Upper lobe of left lung (tissue), 6 donors: ENCODE results near the gene THOC1. TPM values are rescaled to one million over a fixed set of nuclear protein-coding genes. Genes with fewer than 3 reads are reported as not detected.

ENCODE experiments used
- ATAC-seq, 2 donors: fragments of 200-7000 bp; cut with Tn5 transposase; one replicate each; pipeline ENCODE4 v1.9.1; 2022; ENCODE audit warnings: mild to moderate bottlenecking in 2 of 2, moderate library complexity in 2 of 2; ENCODE audit not compliant: low FRiP score in 2 of 2
- DNase-seq, 2 donors: peaks; one replicate each; pipeline ENCODE4 v3.0.0-alpha.2; 2019 to 2020
- H3K27ac ChIP-seq, 4 donors: fragments of 200-600 bp; sonication (generic); one replicate each; pipeline ENCODE4 v1.5.1; 2016 to 2019
- H3K27me3 ChIP-seq, 4 donors: fragments of 200-600 bp; sonication (generic); one replicate each; pipeline ENCODE4 v1.5.1; 2017 to 2019
- H3K36me3 ChIP-seq, 4 donors: fragments of 200-600 bp; sonication (generic); one replicate each; pipeline ENCODE4 v1.5.1; 2016 to 2019
- H3K4me1 ChIP-seq, 4 donors: fragments of 200-600 bp; sonication (generic); one replicate each; pipeline ENCODE4 v1.5.1; 2018 to 2019
- H3K4me3 ChIP-seq, 4 donors: fragments of 200-600 bp; sonication (generic); one replicate each; pipeline ENCODE4 v1.5.1; 2017 to 2019; ENCODE audit warnings: mild to moderate bottlenecking in 2 of 4, moderate library complexity in 1 of 4
- H3K9me3 ChIP-seq, 4 donors: fragments of 200-600 bp; sonication (generic); one replicate each; pipeline ENCODE4 v1.5.1; 2018 to 2019
- EP300 ChIP-seq, 4 donors: sonication (generic); formaldehyde crosslinking; IDR thresholded peaks; one replicate each; pipeline ENCODE4 v1.5.1; 2017; ENCODE audit warnings: antibody characterized with exemption in 4 of 4, control low read depth in 2 of 4
- POLR2A ChIP-seq, 4 donors: fragments of 450-650 bp; IDR thresholded peaks; one replicate each; pipeline ENCODE4 v1.5.1; 2016 to 2017; ENCODE audit warnings: antibody characterized with exemption in 4 of 4, mild to moderate bottlenecking in 2 of 4
- POLR2AphosphoS5 ChIP-seq, 2 donors: sonication (generic); formaldehyde crosslinking; IDR thresholded peaks; one replicate each; pipeline ENCODE4 v1.5.1; 2017; ENCODE audit warnings: antibody characterized with exemption in 2 of 2
- WGBS, 2 donors: methylation state at CpG; one replicate each; pipeline ENCODE4 v1.1.5; 2017 to 2018; 5-methylcytosine and 5-hydroxymethylcytosine counted together
- total RNA-seq, 6 donors: library from RNA; depleted of rRNA in 4 of 6; stranded (reverse); fragments of >200 nt in 4 of 6; gene quantifications; one replicate each; pipeline versions ENCODE4 v1.1.0 to v1.2.1, GENCODE V29; 2016 to 2021
- TF ChIP-seq, protein P1 (sequence below), 6 experiments: fragments of 450-650 bp in 4 of 6; fragments of 200-600 bp in 2 of 6; sonication (generic) in 2 of 6; IDR thresholded peaks; one replicate each; pipeline ENCODE4 v1.5.1; 2016 to 2019; ENCODE audit warnings: antibody characterized with exemption in 6 of 6
- donor health status: DM: no; HTN: no; CAD: no; lungs with moderate emphysema.
- donor health status: DM: no; HTN: yes; CAD: no; lungs with severe emphysema.

THOC1 gene, protein sequence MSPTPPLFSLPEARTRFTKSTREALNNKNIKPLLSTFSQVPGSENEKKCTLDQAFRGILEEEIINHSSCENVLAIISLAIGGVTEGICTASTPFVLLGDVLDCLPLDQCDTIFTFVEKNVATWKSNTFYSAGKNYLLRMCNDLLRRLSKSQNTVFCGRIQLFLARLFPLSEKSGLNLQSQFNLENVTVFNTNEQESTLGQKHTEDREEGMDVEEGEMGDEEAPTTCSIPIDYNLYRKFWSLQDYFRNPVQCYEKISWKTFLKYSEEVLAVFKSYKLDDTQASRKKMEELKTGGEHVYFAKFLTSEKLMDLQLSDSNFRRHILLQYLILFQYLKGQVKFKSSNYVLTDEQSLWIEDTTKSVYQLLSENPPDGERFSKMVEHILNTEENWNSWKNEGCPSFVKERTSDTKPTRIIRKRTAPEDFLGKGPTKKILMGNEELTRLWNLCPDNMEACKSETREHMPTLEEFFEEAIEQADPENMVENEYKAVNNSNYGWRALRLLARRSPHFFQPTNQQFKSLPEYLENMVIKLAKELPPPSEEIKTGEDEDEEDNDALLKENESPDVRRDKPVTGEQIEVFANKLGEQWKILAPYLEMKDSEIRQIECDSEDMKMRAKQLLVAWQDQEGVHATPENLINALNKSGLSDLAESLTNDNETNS
- total RNA-seq: 10 to 100 TPM; 21.2 to 93.2 (median 30.4) TPM

DNA sequence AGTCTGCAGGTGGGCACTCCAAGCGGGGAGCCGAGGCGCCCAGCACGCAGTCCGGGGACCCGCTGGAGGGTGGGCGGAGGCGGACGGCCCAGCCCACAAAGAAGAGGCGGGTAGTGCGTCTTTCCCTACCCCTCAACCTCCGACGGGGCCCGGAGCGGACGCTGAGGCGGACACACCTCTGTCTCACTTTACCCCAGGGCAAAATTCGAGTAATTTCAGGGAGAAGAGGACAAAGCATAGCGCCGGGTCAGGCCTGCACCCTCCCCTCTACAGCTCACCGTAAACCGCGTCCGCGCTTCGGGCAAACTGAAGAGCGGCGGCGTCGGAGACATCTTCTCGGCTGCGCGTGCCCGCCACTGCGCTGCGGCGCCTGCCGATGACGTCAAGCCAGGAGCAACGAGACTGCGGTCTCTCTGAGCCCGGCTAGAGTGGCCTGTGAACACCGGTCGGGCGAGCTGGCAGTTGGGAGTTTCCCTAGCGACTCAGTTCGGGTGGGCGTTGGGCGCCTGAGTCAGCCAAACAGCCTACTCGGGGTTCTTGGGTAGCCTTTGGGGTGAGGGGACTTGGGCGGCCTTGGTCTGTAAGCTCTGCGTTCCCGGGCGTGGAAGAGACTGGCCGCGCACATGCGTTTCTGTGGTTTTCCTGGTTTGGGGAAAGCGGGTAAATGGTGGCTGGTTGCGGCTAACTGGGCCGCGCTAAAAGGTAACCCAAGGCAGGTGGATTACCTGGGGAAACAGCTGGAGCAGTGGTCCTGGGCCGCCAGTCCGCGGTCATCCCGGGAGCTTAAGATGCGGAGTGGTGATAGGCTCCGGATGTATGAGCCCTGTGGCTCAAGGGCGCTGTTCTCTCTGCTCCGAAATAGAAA, at the start of gene THOC1:
THOC1 (minus strand) TSS at position 360 of the 865 bp plus-strand sequence; CDS start at position 332, 28 bp downstream.
- H3K27ac ChIP-seq: peak within 1 kb of the TSS; percentile 89 to 96 (median 93)

GRCh38 chr18:317618-318017, 49.8 kb upstream of the THOC1 start:
- WGBS, 2 donors: 88% methylated on average over 6 of the region's 6 CpGs
- Histone ChIP-seq H3K27me3 (no peaks in the 10 kb centered on the region), H3K36me3 (no peaks in the 10 kb centered on the region), H3K9me3 (no peaks in the 10 kb centered on the region), H3K4me3 (no peak overlapping the region), H3K27ac (no peak overlapping the region), H3K4me1 (peaks cover 3 to 8% (median 5%) of the 10 kb centered on the region in 4 donors)
- ATAC-seq: peak in 1 of 2 donors; percentile 52
- no peak for DNase-seq
- no peak for TF ChIP-seq POLR2A (IDR thresholded peaks at IDR 0.05)
- TF ChIP-seq, protein P1, sequence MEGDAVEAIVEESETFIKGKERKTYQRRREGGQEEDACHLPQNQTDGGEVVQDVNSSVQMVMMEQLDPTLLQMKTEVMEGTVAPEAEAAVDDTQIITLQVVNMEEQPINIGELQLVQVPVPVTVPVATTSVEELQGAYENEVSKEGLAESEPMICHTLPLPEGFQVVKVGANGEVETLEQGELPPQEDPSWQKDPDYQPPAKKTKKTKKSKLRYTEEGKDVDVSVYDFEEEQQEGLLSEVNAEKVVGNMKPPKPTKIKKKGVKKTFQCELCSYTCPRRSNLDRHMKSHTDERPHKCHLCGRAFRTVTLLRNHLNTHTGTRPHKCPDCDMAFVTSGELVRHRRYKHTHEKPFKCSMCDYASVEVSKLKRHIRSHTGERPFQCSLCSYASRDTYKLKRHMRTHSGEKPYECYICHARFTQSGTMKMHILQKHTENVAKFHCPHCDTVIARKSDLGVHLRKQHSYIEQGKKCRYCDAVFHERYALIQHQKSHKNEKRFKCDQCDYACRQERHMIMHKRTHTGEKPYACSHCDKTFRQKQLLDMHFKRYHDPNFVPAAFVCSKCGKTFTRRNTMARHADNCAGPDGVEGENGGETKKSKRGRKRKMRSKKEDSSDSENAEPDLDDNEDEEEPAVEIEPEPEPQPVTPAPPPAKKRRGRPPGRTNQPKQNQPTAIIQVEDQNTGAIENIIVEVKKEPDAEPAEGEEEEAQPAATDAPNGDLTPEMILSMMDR (IDR thresholded peaks at IDR 0.05): no peak
- no peak for TF ChIP-seq EP300 (IDR thresholded peaks at IDR 0.05)
- TF ChIP-seq POLR2AphosphoS5 (IDR thresholded peaks at IDR 0.05): no peak

More for the DNA sequence above, at the start of gene THOC1:
- Histone ChIP-seq H3K9me3 (no peaks in the 10 kb centered on the region), H3K36me3 (peaks cover 0 to 21% (median 7%) of the 10 kb centered on the region in 4 donors), H3K4me3 (peak within 1 kb of the TSS; percentile 92 to 99 (median 92)), H3K4me1 (peaks cover 12 to 29% (median 19%) of the 10 kb centered on the region in 4 donors), H3K27me3 (no peaks in the 10 kb centered on the region)
- ATAC-seq (peak; percentile 98 to 99), DNase-seq (peak; percentile 95 to 99)
- WGBS, 2 donors: 1 to 2% methylated on average over 13 to 60 of the region's 69 CpGs
- TF ChIP-seq EP300 (IDR thresholded peaks at IDR 0.05) (peak in 2 of 4 donors; percentile 1 to 27), POLR2A (IDR thresholded peaks at IDR 0.05) (peak in 3 of 4 donors; percentile 75 to 92 (median 91)), POLR2AphosphoS5 (IDR thresholded peaks at IDR 0.05) (peak; percentile 95)
- TF ChIP-seq, protein P1 (IDR thresholded peaks at IDR 0.05): peak in 1 of 6 experiments; percentile 7

DNA sequence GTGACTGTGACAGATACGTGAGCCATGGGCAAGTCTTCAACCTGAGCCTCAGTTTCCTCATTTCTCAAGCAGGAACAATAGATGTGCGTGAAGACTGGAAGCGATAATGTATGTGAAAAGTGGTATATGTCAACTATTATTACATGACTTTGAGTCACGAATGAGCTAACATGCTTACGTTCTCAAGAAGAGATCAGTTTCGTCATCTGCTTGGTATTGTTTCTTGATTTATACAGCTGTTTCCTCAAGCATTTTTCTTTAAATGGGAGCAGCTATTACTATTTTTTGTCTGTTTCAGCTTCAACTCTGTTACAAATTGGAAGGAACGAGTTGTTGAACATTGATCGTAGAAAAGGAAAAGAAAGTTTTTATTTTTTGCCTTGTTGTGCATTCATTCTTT, 48.5 kb upstream of the THOC1 start:
- ATAC-seq (no peak), DNase-seq (no peak)
- H3K9me3 ChIP-seq: no peaks in the 10 kb centered on the region
- H3K27me3 ChIP-seq: no peaks in the 10 kb centered on the region
- TF ChIP-seq, protein P1 (IDR thresholded peaks at IDR 0.05): no peak
- TF ChIP-seq EP300 (IDR thresholded peaks at IDR 0.05): no peak
- TF ChIP-seq POLR2A (IDR thresholded peaks at IDR 0.05): no peak
- no peak for TF ChIP-seq POLR2AphosphoS5 (IDR thresholded peaks at IDR 0.05)
- H3K4me3 ChIP-seq: no peak overlapping the region
- WGBS, 2 donors: 64 to 74% methylated on average over 8 of the region's 8 CpGs
- no peak overlapping the region for H3K27ac ChIP-seq
- H3K36me3 ChIP-seq: no peaks in the 10 kb centered on the region
- no peaks in the 10 kb centered on the region for H3K4me1 ChIP-seq

DNA sequence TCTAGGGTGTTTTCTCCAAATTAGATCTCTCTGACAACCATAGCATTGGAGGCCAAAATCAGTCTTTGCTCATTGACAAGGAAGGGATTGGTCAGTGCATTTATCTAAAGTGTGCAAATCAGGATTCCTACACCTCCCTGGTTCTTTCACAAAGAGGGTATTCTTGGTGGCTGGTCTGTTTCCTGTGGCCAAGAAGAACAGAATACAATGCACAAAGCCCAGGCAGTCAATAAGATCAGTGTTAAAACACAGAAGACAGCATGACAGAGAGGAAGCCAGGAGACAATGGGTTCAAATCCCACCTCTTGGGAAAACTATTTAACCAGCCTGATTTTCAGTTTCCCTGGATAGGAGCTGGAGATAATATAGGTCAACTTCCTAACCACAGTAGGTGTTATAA, 46.1 kb upstream of the THOC1 start:
- TF ChIP-seq EP300 (IDR thresholded peaks at IDR 0.05) (no peak), POLR2AphosphoS5 (IDR thresholded peaks at IDR 0.05) (no peak), POLR2A (IDR thresholded peaks at IDR 0.05) (no peak)
- TF ChIP-seq, protein P1 (IDR thresholded peaks at IDR 0.05): no peak
- H3K27ac ChIP-seq: no peak overlapping the region
- H3K9me3 ChIP-seq: no peaks in the 10 kb centered on the region
- no peaks in the 10 kb centered on the region for H3K36me3 ChIP-seq
- DNase-seq: no peak
- no peaks in the 10 kb centered on the region for H3K4me1 ChIP-seq
- no peak overlapping the region for H3K4me3 ChIP-seq
- ATAC-seq: no peak
- H3K27me3 ChIP-seq: no peaks in the 10 kb centered on the region
